ENCODE measurements around the gene HYAL1.

HYAL1 gene

GRCh38 chr3:50327129-50327528 lies 23.8 kb upstream of the HYAL1 start:
- DNase-seq: no peak
- Mint-ChIP-seq H3K4me3 (peak overlapping the region; percentile 80 to 88), H3K27me3 (no peaks in the 10 kb centered on the region), H3K4me1 (ENCODE audit: low read depth in 2 of 2) (peaks cover 14 to 22% of the 10 kb centered on the region in 2 donors), H3K27ac (peak overlapping the region; percentile 84 to 94), H3K9me3 (no peaks in the 10 kb centered on the region), H3K36me3 (ENCODE audit: insufficient read depth) (peaks cover 46% of the 10 kb centered on the region)
- no peak for ATAC-seq (replicated peaks)

GRCh38 chr3:50326182-50326541 lies 22.8 kb upstream of the HYAL1 start:
- Mint-ChIP-seq H3K27me3 (no peaks in the 10 kb centered on the region), H3K27ac (no peak overlapping the region), H3K36me3 (ENCODE audit: insufficient read depth) (peaks cover 36% of the 10 kb centered on the region), H3K9me3 (no peaks in the 10 kb centered on the region), H3K4me3 (peak overlapping the region in 1 of 2 donors; percentile 38), H3K4me1 (ENCODE audit: low read depth in 2 of 2) (peaks cover 14 to 22% of the 10 kb centered on the region in 2 donors)
- ATAC-seq (replicated peaks) (no peak), DNase-seq (no peak)

GRCh38 chr3:50325497-50326181 lies 22.3 kb upstream of the HYAL1 start:
- Mint-ChIP-seq H3K27me3 (no peaks in the 10 kb centered on the region), H3K4me1 (ENCODE audit: low read depth in 2 of 2) (peaks cover 16 to 23% of the 10 kb centered on the region in 2 donors), H3K36me3 (ENCODE audit: insufficient read depth) (peaks cover 31% of the 10 kb centered on the region), H3K9me3 (no peaks in the 10 kb centered on the region), H3K4me3 (peak overlapping the region in 1 of 2 donors; percentile 8), H3K27ac (peak overlapping the region in 1 of 2 donors; percentile 76)
- DNase-seq (no peak), ATAC-seq (replicated peaks) (no peak)

GRCh38 chr3:50325113-50325480 lies 21.7 kb upstream of the HYAL1 start:
- no peak for ATAC-seq (replicated peaks)
- peak overlapping the region in 1 of 2 donors; percentile 76 for H3K27ac Mint-ChIP-seq
- H3K4me1 Mint-ChIP-seq (ENCODE audit: low read depth in 2 of 2): peaks cover 22 to 26% of the 10 kb centered on the region in 2 donors
- no peaks in the 10 kb centered on the region for H3K27me3 Mint-ChIP-seq
- DNase-seq: no peak
- H3K36me3 Mint-ChIP-seq (ENCODE audit: insufficient read depth): peaks cover 26% of the 10 kb centered on the region
- no peak overlapping the region for H3K4me3 Mint-ChIP-seq
- H3K9me3 Mint-ChIP-seq: no peaks in the 10 kb centered on the region

- H3K36me3 Mint-ChIP-seq (ENCODE audit: insufficient read depth): peaks cover 20% of the 10 kb centered on the region
- no peaks in the 10 kb centered on the region for H3K9me3 Mint-ChIP-seq
- H3K27me3 Mint-ChIP-seq: no peaks in the 10 kb centered on the region
- ATAC-seq (replicated peaks): peak; percentile 25
- peak overlapping the region in 1 of 2 donors; percentile 76 for H3K27ac Mint-ChIP-seq
- peak; percentile 50 to 64 (median 53) for DNase-seq
- H3K4me3 Mint-ChIP-seq: no peak overlapping the region
- peaks cover 25 to 29% of the 10 kb centered on the region in 2 donors for H3K4me1 Mint-ChIP-seq (ENCODE audit: low read depth in 2 of 2)
Observed at GRCh38 chr3:50324351-50325112, 21.2 kb upstream of the HYAL1 start.

GRCh38 chr3:50323614-50324199 lies 20.3 kb upstream of the HYAL1 start:
- H3K4me1 Mint-ChIP-seq (ENCODE audit: low read depth in 2 of 2): peaks cover 29 to 36% of the 10 kb centered on the region in 2 donors

GRCh38 chr3:50323092-50323600 lies 19.8 kb upstream of the HYAL1 start:
- Mint-ChIP-seq H3K36me3 (ENCODE audit: insufficient read depth) (peaks cover 8% of the 10 kb centered on the region), H3K9me3 (no peaks in the 10 kb centered on the region), H3K27ac (peak overlapping the region in 1 of 2 donors; percentile 76), H3K4me3 (peak overlapping the region; percentile 44 to 84), H3K4me1 (ENCODE audit: low read depth in 2 of 2) (peaks cover 24 to 34% of the 10 kb centered on the region in 2 donors), H3K27me3 (no peaks in the 10 kb centered on the region)
- DNase-seq: no peak
- ATAC-seq (replicated peaks): no peak

More at GRCh38 chr3:50323614-50324199, 20.3 kb upstream of the HYAL1 start:
- Mint-ChIP-seq H3K9me3 (no peaks in the 10 kb centered on the region), H3K4me3 (no peak overlapping the region), H3K27ac (peak overlapping the region; percentile 41 to 76), H3K36me3 (ENCODE audit: insufficient read depth) (peaks cover 12% of the 10 kb centered on the region), H3K27me3 (no peaks in the 10 kb centered on the region)
- no peak for ATAC-seq (replicated peaks)
- no peak for DNase-seq

- peak within 1 kb of the TSS; percentile 89 to 93 for H3K27ac Mint-ChIP-seq
- ATAC-seq (replicated peaks) (no peak), DNase-seq (no peak)
- H3K4me3 Mint-ChIP-seq: peak within 1 kb of the TSS; percentile 84 to 85
- H3K27me3 Mint-ChIP-seq: no peaks in the 10 kb centered on the region
- peaks cover 20 to 32% of the 10 kb centered on the region in 2 donors for H3K4me1 Mint-ChIP-seq (ENCODE audit: low read depth in 2 of 2)
- peaks cover 4% of the 10 kb centered on the region for H3K36me3 Mint-ChIP-seq (ENCODE audit: insufficient read depth)
- no peaks in the 10 kb centered on the region for H3K9me3 Mint-ChIP-seq
Observed at GRCh38 chr3:50322386-50323091, 19.2 kb upstream of the HYAL1 start, which contains the start of gene HYAL2. HYAL2 (minus strand) TSS chr3:50322745; CDS start chr3:50320489, 2,256 bp downstream.

GRCh38 chr3:50322115-50322385 lies 18.7 kb upstream of the HYAL1 start:
- Mint-ChIP-seq H3K4me3 (peak overlapping the region; percentile 84 to 85), H3K4me1 (ENCODE audit: low read depth in 2 of 2) (peaks cover 22 to 33% of the 10 kb centered on the region in 2 donors), H3K36me3 (ENCODE audit: insufficient read depth) (no peaks in the 10 kb centered on the region), H3K27ac (no peak overlapping the region), H3K9me3 (no peaks in the 10 kb centered on the region), H3K27me3 (no peaks in the 10 kb centered on the region)
- no peak for DNase-seq
- no peak for ATAC-seq (replicated peaks)

GRCh38 chr3:50321336-50322114 lies 18.2 kb upstream of the HYAL1 start:
- peak overlapping the region; percentile 89 to 93 for H3K27ac Mint-ChIP-seq
- H3K27me3 Mint-ChIP-seq: no peaks in the 10 kb centered on the region
- H3K36me3 Mint-ChIP-seq (ENCODE audit: insufficient read depth): no peaks in the 10 kb centered on the region
- peak overlapping the region; percentile 84 to 85 for H3K4me3 Mint-ChIP-seq
- DNase-seq (peak; percentile 66 to 74 (median 69)), ATAC-seq (replicated peaks) (peak; percentile 58)
- H3K9me3 Mint-ChIP-seq: no peaks in the 10 kb centered on the region
- peaks cover 27 to 38% of the 10 kb centered on the region in 2 donors for H3K4me1 Mint-ChIP-seq (ENCODE audit: low read depth in 2 of 2)

GRCh38 chr3:50320853-50321335 lies 17.5 kb upstream of the HYAL1 start:
- DNase-seq: peak in 2 of 3 experiments; percentile 21 to 41
- Mint-ChIP-seq H3K27me3 (no peaks in the 10 kb centered on the region), H3K36me3 (ENCODE audit: insufficient read depth) (no peaks in the 10 kb centered on the region), H3K4me1 (ENCODE audit: low read depth in 2 of 2) (peaks cover 32 to 43% of the 10 kb centered on the region in 2 donors), H3K9me3 (no peaks in the 10 kb centered on the region), H3K27ac (peak overlapping the region; percentile 65 to 93), H3K4me3 (peak overlapping the region; percentile 84 to 85)
- ATAC-seq (replicated peaks): peak; percentile 29

- Mint-ChIP-seq H3K4me1 (ENCODE audit: low read depth in 2 of 2) (peaks cover 32 to 45% of the 10 kb centered on the region in 2 donors), H3K27me3 (no peaks in the 10 kb centered on the region), H3K36me3 (ENCODE audit: insufficient read depth) (no peaks in the 10 kb centered on the region), H3K4me3 (peak overlapping the region; percentile 84 to 85), H3K9me3 (no peaks in the 10 kb centered on the region), H3K27ac (peak overlapping the region; percentile 65 to 83)
- ATAC-seq (replicated peaks): no peak
- no peak for DNase-seq
Observed at GRCh38 chr3:50319894-50320625, 16.7 kb upstream of the HYAL1 start.
